ENCODE results near the gene STAU1.
"Not testable (repeated sequence)": the region's sequence is repeated elsewhere in the genome, so short reads cannot be mapped to it uniquely, and the experiment has no call there.

Gene STAU1

DNA sequence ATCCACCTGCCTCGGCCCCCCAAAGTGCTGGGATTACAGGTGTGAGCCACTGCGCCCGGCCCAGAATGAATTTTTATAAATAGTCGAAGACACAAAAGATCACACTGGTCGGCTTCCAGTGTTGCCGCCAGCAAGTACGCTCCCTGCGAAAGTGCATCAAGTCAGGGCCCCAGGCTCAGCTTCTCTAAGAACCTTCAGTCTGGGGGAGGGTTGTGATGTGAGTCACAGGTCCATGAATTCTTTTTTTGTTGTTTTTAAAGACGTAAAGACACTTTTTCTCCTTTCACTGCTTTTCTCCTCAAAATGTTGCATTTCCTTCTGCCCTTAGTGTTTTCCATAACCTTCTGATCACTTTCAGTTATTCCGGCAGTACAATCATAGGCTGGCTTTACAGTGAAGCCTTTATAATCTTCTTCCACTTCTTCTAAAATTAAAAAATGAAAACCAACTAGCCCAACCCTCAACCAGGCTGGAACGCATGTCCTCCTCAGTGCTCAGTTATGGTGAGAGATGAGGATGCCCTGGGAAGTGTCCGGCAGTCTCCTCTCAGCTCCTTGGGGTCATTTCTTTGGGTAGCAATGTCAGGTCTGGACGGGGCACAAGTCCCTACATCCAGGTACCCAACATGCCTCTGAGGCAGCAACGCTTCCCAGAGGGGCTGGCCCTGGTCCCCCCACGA is 75.4 kb downstream of the STAU1 start:
- DNase-seq, result no peak

- DNase-seq, result no peak
These were observed 77.1 kb downstream of the STAU1 start for GRCh38 chr20:49110767-49111694.

- DNase-seq, result no peak
These were observed 81.8 kb downstream of the STAU1 start for GRCh38 chr20:49106328-49106727.

GRCh38 chr20:49104979-49105547 is 83.1 kb downstream of the STAU1 start:
- not testable (repeated sequence) for DNase-seq

GRCh38 chr20:49104365-49104648 is 83.8 kb downstream of the STAU1 start:
- DNase-seq, result no peak

- no peak for DNase-seq
These were observed 84.3 kb downstream of the STAU1 start for GRCh38 chr20:49103647-49104364.

- no peak for DNase-seq
These were observed 85.1 kb downstream of the STAU1 start for GRCh38 chr20:49103019-49103418.

DNA sequence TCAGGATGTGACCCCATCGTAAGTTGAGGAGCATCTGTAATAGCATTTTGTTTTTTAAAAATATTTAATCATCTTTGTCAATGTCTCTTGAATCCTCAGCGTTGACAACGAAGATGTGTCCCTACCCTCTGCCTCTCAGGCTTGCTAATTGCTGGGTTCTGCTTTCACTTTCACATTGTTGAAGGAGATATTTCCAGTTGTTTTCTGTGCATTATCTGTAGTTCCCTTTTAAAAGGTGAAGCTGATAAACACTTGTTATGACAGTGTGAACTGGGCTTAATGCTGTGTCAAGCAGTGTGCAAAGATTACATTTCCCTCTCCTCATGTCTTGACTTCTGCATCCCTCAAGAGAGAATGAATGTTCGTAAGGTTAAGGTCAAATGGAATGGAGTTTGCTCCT is 87.2 kb downstream of the STAU1 start:
- DNase-seq, result no peak

- DNase-seq, result not testable (repeated sequence)
These were observed 87.8 kb downstream of the STAU1 start for GRCh38 chr20:49100292-49100691.

DNA sequence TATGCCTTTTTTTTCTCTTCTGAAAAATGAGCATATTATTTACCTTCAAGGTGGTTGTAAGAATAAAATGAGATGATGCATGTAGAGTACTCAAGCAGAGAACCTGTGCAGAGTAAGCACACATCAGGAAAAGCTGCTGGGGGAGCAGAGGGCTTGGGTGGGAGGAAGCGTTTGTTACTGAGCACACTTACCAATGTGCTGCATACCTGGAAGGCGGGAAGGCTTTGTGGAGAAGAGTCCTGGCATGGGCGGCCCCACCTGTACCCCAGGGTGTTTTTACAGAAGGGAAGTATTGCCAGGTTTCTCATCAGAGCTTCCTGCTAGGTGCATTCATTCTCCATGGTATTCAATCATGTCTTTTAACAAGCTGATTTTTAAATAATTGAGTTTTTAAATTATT is 89.1 kb downstream of the STAU1 start:
- no peak for DNase-seq

GRCh38 chr20:49098136-49098535 is 90.0 kb downstream of the STAU1 start:
- no peak for DNase-seq

- DNase-seq, result no peak
These were observed 91.0 kb downstream of the STAU1 start for GRCh38 chr20:49097159-49097558.

- DNase-seq, result no peak
These were observed 91.9 kb downstream of the STAU1 start for GRCh38 chr20:49096203-49096730.

DNA sequence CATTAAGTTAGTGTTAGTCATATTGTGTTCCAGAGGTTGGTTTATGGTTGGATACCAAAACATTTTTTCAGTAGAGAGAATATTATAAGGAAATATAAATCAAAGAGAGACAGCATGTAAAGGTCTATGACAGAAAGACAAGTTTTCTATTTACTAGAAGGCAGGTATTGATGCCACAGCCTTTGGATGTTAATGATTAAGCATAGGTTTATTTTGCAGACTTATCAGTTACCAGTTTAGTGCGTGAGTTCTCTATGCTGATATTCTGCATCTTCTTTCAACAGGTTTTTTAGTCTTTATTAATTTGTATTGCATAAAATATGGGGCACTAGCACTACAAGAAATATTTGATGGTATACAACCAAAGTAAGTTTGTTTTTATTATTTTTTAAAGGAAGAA is 96.4 kb downstream of the STAU1 start:
- no peak for DNase-seq

DNA sequence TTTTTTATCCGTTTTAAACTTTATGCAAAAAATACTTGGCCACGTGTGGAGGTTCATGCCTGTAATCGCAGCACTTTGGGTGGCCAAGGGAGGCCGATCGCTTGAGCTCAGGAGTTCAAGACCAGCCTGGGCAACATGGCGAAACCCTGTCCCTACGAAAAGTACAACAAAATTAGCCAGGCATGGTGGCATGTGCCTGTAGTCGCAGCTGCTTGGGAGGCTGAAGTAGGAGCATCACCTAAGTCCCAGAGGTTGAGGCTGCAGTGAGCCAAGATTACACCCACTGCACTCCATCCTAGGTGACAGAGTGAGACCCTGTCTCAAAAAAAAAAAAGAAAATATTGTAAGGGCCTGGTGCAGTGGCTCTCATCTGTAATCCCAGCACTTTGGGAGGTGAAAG is 97.0 kb downstream of the STAU1 start:
- no peak for DNase-seq

DNA sequence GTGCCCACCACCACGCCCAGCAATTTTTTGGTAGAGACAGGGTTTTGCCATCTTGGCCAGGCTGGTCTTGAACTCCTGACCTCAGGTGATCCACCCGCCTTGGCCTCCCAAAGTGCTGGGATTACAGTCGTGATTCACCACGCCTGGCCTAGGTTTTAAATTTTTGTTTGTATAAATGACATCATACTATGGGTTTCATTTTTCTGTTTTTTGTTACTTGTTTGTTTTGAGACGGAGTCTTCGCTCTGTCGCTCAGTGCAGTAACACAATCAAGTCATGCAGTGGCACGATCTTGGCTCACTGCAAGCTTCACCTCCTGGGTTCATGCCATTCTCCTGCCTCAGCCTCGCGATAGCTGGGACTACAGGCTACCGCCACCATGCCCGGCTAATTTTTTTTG is 105.8 kb downstream of the STAU1 start:
- DNase-seq, result not testable (repeated sequence)

DNA sequence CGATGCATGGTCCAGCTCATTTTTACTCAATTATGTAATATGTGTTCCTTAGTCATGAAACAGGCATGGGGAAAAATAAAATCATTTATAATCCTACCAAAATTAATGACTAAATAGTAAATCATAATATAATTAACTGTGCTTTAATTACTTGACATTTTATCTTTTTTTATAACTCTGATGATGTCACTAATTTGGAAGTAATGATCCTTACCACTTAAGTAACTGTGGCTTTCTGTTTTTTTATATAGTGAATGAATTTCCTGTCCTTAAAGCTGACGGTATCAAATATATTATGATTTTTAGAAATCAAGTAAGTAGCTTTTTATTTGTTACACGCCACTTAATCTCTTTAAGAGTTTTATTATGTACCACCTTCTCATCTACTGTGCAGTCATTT is 109.8 kb downstream of the STAU1 start:
- no peak for DNase-seq

GRCh38 chr20:49074521-49074920 is 113.6 kb downstream of the STAU1 start:
- no peak for DNase-seq
